Activated CD4-positive, alpha-beta T cell treated with anti-CD3 and anti-CD28 coated beads for 1 hour (primary cell): ENCODE data around the gene GCLM.

Experiments
- DNase-seq: peaks from one replicate; pipeline ENCODE4 v3.0.0-alpha.2; 2020

GCLM gene

DNA sequence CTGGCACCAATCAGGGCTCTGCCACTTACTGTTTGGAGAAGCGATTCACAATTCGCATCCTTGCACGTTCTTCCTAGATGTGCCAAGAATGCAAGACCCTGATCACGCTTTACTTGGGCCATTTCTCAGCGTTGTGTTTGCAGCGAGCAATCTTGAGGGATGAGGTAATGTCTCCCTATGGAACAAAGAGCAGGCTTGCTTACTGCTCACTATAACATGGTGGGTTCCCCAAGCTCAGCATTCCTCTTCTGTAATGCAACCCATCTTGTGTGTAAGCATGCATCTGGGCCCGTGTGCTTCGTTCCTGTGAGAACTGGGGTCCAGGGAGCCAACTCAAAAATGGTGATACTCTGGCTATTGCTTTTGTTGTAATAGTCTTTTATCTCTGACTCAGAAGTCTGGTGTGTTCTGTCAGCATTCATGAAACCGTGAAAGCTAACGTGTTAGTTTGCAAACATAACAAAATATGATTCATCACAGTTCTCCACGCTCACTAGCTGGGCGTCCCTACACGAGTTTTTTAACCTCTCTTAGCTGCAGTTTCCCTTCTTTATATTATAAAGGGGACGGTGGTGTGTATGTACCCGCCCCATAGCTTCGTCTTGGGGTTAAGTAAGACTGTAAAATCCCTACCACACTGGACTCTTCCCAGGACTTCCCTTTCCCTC is 63.6 kb downstream of the GCLM start:
- DNase-seq, result no peak

DNA sequence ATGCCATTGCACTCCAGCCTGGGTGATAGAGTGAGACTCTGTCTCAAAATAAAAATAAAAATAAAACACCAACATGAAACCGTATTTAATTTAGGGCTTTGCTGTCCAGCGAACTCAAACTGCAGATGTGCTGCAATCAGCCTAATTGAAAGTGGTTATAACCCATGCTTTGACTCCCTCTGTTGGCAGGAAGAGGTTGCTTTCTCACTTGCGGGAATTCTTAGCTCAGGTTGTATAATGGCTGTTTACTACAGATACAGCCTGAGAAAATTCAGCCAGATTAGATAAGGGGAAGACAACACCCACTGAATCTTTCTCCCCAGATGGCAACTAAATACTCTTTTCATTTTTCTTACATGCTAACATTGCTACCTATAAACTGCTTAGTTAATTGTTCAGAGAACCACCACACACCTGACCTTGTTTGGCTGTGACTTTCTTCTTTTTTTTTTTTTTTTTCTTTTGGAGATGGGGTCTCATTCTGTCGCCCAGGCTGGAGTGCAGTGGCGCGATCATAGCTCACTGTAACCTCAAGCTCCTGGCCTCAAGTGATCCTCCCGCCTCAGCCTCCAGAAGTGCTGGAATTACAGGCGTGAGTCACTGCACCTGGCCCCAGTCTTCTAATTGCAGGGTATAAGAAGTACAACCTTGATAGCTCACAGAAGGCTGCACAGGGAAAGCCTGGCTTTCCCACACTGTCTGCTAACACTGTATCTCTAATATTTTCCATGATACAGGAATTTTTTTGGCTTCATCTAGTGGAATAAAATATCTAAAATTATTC is 64.8 kb downstream of the GCLM start:
- DNase-seq, result no peak

- DNase-seq, result no peak
These were observed 66.3 kb downstream of the GCLM start for GRCh38 chr1:93842750-93843500.

- DNase-seq, result no peak
These were observed 67.5 kb downstream of the GCLM start for GRCh38 chr1:93841771-93842170.

DNA sequence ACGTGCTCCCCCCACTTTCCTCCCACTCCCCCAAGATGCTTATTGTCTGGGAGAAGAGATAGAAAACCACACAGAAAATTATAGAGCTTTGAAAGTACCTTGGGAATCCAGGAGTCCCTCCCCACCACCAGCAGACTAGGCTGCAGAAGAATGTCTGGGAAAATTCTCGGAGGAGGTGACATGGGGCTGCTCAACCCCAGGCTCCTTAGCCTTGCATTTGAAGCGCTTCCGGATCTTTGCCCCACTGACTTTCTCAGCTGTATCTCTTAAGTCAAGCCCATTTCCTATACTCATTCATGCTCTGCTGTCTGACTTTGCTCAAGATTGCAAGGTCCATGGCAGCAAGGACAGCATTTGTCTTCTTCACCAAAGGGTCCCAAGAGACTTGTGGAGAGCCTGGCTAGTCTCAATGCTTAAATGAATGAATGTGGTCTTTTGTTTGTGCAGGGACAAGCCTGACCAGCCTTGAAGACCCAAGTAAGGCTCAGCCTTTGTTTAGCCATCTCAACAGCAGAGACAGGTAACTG is 68.2 kb downstream of the GCLM start:
- DNase-seq, result no peak

DNA sequence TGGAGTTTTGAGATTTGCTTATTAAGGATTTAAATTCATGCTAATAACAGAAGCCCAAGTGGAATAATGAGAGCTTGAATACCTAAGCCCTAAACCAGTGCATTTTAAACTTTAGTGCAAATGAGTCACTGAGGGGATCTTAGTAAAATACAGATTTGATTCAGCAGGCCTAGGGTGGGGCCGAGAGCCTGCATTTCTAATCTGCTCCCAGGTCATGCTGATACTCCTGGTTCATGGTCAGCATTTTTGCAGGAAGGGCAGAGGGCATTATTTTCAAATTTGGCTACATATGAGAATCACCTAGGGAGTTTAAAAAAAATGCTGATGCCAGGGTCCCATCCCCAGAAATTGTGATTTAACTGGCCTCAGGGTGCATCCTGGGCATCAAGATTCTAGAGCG is 69.5 kb downstream of the GCLM start:
- no peak for DNase-seq

DNA sequence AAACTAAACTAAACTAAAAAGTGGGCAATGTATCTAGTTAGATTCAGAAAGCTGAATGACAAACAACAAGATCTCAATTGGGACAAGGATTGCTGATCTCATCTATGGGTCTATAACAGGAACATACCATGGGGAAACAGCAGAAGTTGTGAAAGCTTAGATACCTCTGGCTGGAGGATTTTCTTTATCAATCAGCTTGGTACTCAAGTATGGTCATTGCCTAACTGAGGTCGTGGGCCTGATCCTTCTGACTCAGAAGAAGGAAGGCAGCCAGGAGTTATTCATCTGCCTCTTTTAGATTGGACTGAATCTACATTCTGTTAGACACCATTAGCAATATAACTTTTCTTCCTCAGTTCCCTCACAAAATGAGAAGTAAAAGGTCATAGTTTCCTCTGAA is 69.9 kb downstream of the GCLM start:
- DNase-seq, result no peak

DNA sequence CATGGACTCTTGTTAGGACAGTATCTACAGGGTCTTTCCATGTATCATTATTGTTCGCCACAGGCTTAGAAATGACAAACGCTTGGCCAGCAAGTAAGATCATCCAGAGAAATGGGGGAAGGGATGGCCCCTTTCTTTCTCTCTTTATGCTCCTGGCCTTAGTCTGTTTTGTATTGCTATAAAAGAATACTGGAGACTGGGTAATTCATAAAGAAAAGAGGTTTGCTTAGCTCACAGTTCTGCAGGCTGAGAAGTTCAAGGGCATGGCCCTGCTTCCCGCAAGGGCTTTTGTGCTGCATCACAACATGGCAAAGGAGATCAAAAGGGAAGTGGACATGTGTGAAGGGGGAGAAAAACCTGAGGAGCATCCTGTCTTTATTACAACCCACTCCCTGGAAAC is 71.3 kb downstream of the GCLM start:
- no peak for DNase-seq
